ENCODE data around the gene SAPCD1.

SAPCD1 gene

GRCh38 chr6:31770860-31771259 is 8.4 kb downstream of the SAPCD1 start:
- DNase-seq (ENCODE audit: low read depth): no peak
- TF ChIP-seq CTCF (conservative IDR thresholded peaks at IDR 0.05; ENCODE audit: control insufficient read depth, insufficient read depth, low read depth, low read length): no peak
- H3K4me3 ChIP-seq (ENCODE audit: control insufficient read depth, low read depth, low read length): no peak overlapping the region

GRCh38 chr6:31771992-31772358 is 9.5 kb downstream of the SAPCD1 start:
- peak; percentile 63 for DNase-seq (ENCODE audit: low read depth)
- no peak overlapping the region for H3K4me3 ChIP-seq (ENCODE audit: control insufficient read depth, low read depth, low read length)
- no peak for TF ChIP-seq CTCF (conservative IDR thresholded peaks at IDR 0.05; ENCODE audit: control insufficient read depth, insufficient read depth, low read depth, low read length)

GRCh38 chr6:31775184-31775583 is 12.7 kb downstream of the SAPCD1 start:
- DNase-seq (ENCODE audit: low read depth): no peak
- no peak overlapping the region for H3K4me3 ChIP-seq (ENCODE audit: control insufficient read depth, low read depth, low read length)
- no peak for TF ChIP-seq CTCF (conservative IDR thresholded peaks at IDR 0.05; ENCODE audit: control insufficient read depth, insufficient read depth, low read depth, low read length)

- no peak for DNase-seq (ENCODE audit: low read depth)
- no peak overlapping the region for H3K4me3 ChIP-seq (ENCODE audit: control insufficient read depth, low read depth, low read length)
- TF ChIP-seq CTCF (conservative IDR thresholded peaks at IDR 0.05; ENCODE audit: control insufficient read depth, insufficient read depth, low read depth, low read length): no peak
These were observed 13.4 kb downstream of the SAPCD1 start for GRCh38 chr6:31775633-31776484.

GRCh38 chr6:31776485-31776988 is 14.1 kb downstream of the SAPCD1 start:
- H3K4me3 ChIP-seq (ENCODE audit: control insufficient read depth, low read depth, low read length): no peak overlapping the region
- TF ChIP-seq CTCF (conservative IDR thresholded peaks at IDR 0.05; ENCODE audit: control insufficient read depth, insufficient read depth, low read depth, low read length): no peak
- no peak for DNase-seq (ENCODE audit: low read depth)

GRCh38 chr6:31776989-31777666 is 14.7 kb downstream of the SAPCD1 start, which contains the start of gene VWA7:
VWA7 (minus strand) TSS chr6:31777328; CDS start chr6:31776779, 549 bp downstream.
- no peak within 1 kb of the TSS for H3K4me3 ChIP-seq (ENCODE audit: control insufficient read depth, low read depth, low read length)
- no peak for TF ChIP-seq CTCF (conservative IDR thresholded peaks at IDR 0.05; ENCODE audit: control insufficient read depth, insufficient read depth, low read depth, low read length)
- peak; percentile 83 for DNase-seq (ENCODE audit: low read depth)
